Measurements from ENCODE around the gene LRRC3. TPM values are rescaled to one million over a fixed set of nuclear protein-coding genes. Genes with fewer than 3 reads are reported as not detected.

The LRRC3 gene
- total RNA-seq, 2 experiments from 2014 or later, result 3.7 to 3.8 TPM

- ChIA-PET CTCF (no interaction called here), POLR2A (no interaction called here)
- Mint-ChIP-seq H3K36me3 (ENCODE audit: low read depth) (no peaks in the 10 kb centered on the region), H3K27ac (no peak overlapping the region), H3K27me3 (no peaks in the 10 kb centered on the region), H3K4me1 (no peaks in the 10 kb centered on the region), H3K9me3 (no peaks in the 10 kb centered on the region), H3K4me3 (no peak overlapping the region)
- DNase-seq, result no peak
These were observed 16.1 kb upstream of the LRRC3 start for GRCh38 chr21:44439211-44439600.

- POLR2A ChIA-PET, result no interaction called here
- Mint-ChIP-seq H3K4me3 (no peak overlapping the region), H3K27me3 (no peaks in the 10 kb centered on the region), H3K4me1 (no peaks in the 10 kb centered on the region), H3K9me3 (no peaks in the 10 kb centered on the region), H3K27ac (no peak overlapping the region), H3K36me3 (ENCODE audit: low read depth) (no peaks in the 10 kb centered on the region)
- no peak for DNase-seq
- CTCF ChIA-PET, result no interaction called here
These were observed 14.9 kb upstream of the LRRC3 start for GRCh38 chr21:44440241-44441040.

DNA sequence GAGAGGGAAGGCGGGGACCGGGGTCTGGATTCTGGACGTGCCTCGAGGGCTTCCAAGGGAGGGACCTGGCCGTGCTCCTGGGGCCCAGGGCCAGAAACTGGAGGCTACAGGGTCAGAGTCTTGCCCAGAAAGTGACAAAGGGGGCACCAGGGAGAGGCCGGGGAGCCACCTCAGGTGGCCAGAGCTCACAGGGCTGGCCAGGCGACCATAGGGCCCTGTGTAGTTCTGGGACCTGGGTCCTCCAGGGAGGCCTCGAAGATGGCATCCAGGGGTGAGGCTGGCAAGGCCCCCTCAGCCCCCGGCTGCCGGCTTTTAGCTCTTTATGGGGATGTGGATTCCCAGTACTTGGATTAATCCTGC lies 14.3 kb upstream of the LRRC3 start:
- Mint-ChIP-seq H3K27ac (no peak overlapping the region), H3K36me3 (ENCODE audit: low read depth) (no peaks in the 10 kb centered on the region), H3K27me3 (no peaks in the 10 kb centered on the region), H3K4me1 (no peaks in the 10 kb centered on the region), H3K4me3 (no peak overlapping the region), H3K9me3 (no peaks in the 10 kb centered on the region)
- ChIA-PET CTCF (no interaction called here), POLR2A (no interaction called here)
- no peak for DNase-seq

DNA sequence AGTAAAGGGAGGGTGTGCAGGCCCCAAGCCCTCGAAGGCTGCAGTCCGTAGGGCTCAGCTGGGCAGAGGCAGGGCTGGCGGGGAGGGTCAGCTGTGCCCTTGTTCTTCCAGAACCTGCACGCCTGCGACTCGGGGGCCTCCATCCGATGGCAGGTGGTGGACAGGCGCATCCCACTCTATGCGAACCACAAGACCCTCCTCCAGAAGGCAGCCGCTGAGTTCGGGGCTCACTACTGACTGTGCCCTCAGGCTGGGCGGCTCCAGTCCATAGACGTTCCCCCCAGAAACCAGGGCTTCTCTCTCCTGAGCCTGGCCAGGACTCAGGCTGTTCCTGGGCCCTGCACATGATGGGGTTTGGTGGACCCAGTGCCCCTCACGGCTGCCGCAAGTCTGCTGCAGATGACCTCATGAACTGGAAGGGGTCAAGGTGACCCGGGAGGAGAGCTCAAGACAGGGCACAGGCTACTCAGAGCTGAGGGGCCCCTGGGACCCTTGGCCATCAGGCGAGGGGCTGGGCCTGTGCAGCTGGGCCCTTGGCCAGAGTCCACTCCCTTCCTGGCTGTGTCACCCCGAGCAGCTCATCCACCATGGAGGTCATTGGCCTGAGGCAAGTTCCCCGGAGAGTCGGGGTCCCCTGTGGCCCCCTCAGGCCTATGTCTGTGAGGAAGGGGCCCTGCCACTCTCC lies 13.6 kb upstream of the LRRC3 start:
- CTCF ChIA-PET, result no interaction called here

DNA sequence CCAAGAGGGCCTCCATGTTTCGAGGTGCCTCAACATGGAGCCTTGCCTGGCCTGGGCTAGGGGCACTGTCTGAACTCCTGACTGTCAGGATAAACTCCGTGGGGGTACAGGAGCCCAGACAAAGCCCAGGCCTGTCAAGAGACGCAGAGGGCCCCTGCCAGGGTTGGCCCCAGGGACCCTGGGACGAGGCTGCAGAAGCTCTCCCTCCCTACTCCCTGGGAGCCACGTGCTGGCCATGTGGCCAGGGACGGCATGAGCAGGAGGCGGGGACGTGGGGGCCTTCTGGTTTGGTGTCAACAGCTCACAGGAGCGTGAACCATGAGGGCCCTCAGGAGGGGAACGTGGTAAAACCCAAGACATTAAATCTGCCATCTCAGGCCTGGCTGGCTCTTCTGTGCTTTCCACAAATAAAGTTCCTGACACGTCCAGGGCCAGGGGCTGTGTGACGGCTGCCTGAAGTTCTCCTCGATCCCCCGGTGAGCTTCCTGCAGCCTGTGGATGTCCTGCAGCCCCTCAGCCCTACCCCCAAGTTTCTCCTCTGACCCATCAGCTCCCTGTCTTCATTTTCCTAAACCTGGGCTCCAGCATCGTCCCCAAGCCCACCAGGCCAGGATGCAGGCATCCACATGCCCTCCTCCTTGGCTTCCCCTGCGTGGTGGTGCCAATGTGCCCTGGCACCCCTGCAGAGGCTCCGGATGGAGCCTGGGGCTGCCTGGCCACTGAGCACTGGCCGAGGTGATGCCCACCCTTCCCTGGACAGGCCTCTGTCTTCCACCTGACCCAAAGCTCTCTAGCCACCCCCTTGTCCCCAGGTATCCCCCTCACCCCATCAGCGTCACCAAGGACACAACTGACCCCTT lies 12.8 kb upstream of the LRRC3 start:
- ChIA-PET POLR2A (interaction anchor here (1.2 to 1.3 kb wide), 2 partner anchors 10 to 14 kb away, joined by 3 to 4 read pairs; no protein-coding TSS in a partner anchor), CTCF (no interaction called here)
- H3K9me3 Mint-ChIP-seq, result no peaks in the 10 kb centered on the region
- H3K4me3 Mint-ChIP-seq, result no peak overlapping the region
- H3K27ac Mint-ChIP-seq, result no peak overlapping the region
- H3K36me3 Mint-ChIP-seq (ENCODE audit: low read depth), result no peaks in the 10 kb centered on the region
- H3K27me3 Mint-ChIP-seq, result peaks cover 5% of the 10 kb centered on the region
- no peaks in the 10 kb centered on the region for H3K4me1 Mint-ChIP-seq
- no peak for DNase-seq

More for the DNA sequence above, 13.6 kb upstream of the LRRC3 start:
- no peaks in the 10 kb centered on the region for H3K9me3 Mint-ChIP-seq
- H3K4me3 Mint-ChIP-seq, result no peak overlapping the region
- POLR2A ChIA-PET, result interaction anchor here (1.3 kb wide), 1 partner anchor 14 kb away, joined by 3 read pairs; no protein-coding TSS in a partner anchor
- no peaks in the 10 kb centered on the region for H3K36me3 Mint-ChIP-seq (ENCODE audit: low read depth)
- no peak for DNase-seq
- no peaks in the 10 kb centered on the region for H3K4me1 Mint-ChIP-seq
- no peak overlapping the region for H3K27ac Mint-ChIP-seq
- H3K27me3 Mint-ChIP-seq, result no peaks in the 10 kb centered on the region

GRCh38 chr21:44443291-44443890 lies 11.9 kb upstream of the LRRC3 start:
- H3K27me3 Mint-ChIP-seq, result peaks cover 5% of the 10 kb centered on the region
- no peaks in the 10 kb centered on the region for H3K4me1 Mint-ChIP-seq
- POLR2A ChIA-PET, result interaction anchor here (1.2 kb wide), 1 partner anchor 11 kb away, joined by 4 read pairs; no protein-coding TSS in a partner anchor
- CTCF ChIA-PET, result interaction anchor here (1.7 kb wide), 1 partner anchor 13 kb away, joined by 7 read pairs; no protein-coding TSS in a partner anchor
- no peaks in the 10 kb centered on the region for H3K9me3 Mint-ChIP-seq
- no peak overlapping the region for H3K4me3 Mint-ChIP-seq
- no peak overlapping the region for H3K27ac Mint-ChIP-seq
- DNase-seq, result no peak
- H3K36me3 Mint-ChIP-seq (ENCODE audit: low read depth), result no peaks in the 10 kb centered on the region

- Mint-ChIP-seq H3K4me3 (no peak overlapping the region), H3K27me3 (peaks cover 7% of the 10 kb centered on the region), H3K4me1 (no peaks in the 10 kb centered on the region), H3K27ac (no peak overlapping the region), H3K36me3 (ENCODE audit: low read depth) (no peaks in the 10 kb centered on the region), H3K9me3 (no peaks in the 10 kb centered on the region)
- DNase-seq, result no peak
- ChIA-PET CTCF (interaction anchor here (1.7 kb wide), 1 partner anchor 14 kb away, joined by 7 read pairs; no protein-coding TSS in a partner anchor), POLR2A (interaction anchor here (1.2 kb wide), 1 partner anchor 12 kb away, joined by 4 read pairs; no protein-coding TSS in a partner anchor)
These were observed 11.4 kb upstream of the LRRC3 start for GRCh38 chr21:44443891-44444285.

- POLR2A ChIA-PET, result no interaction called here
- CTCF ChIA-PET, result interaction anchor here (1.7 kb wide), 1 partner anchor 15 kb away, joined by 7 read pairs; no protein-coding TSS in a partner anchor
- no peaks in the 10 kb centered on the region for H3K9me3 Mint-ChIP-seq
- H3K4me1 Mint-ChIP-seq, result no peaks in the 10 kb centered on the region
- no peaks in the 10 kb centered on the region for H3K36me3 Mint-ChIP-seq (ENCODE audit: low read depth)
- H3K4me3 Mint-ChIP-seq, result no peak overlapping the region
- H3K27me3 Mint-ChIP-seq, result peaks cover 11% of the 10 kb centered on the region
- H3K27ac Mint-ChIP-seq, result no peak overlapping the region
- no peak for DNase-seq
These were observed 10.9 kb upstream of the LRRC3 start for GRCh38 chr21:44444286-44444931.

DNA sequence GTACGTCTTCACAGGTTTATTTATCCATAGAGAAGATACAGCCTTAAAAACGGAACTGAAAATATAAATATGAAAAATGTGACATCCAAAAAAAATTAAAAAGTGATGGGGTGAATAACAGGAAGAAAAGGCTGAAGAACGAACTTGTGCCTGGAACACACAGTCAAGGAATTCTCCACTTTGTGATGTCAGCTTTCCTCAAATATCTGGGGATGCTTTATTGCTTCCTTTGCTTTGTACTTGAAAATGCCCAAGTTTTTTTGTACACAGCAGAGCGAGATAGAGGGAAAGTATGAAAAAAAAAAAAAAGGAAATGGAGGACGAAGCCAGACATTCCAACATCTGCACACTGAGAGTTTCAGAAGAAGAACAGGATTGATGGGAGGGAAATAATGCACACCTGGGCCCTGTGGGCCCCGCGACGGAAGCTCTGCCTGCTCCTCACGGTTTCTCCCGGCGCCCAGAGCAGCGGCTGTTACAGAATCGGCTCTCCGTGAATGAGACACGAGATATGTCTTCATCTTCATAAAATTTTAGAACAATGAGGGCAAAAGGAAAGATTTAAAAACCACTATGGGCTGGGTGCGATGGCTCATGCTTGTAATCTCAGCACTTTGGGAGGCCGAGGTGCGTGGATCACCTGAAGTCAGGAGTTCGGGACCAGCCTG lies 10.0 kb upstream of the LRRC3 start:
- no peaks in the 10 kb centered on the region for H3K9me3 Mint-ChIP-seq
- H3K27ac Mint-ChIP-seq, result no peak overlapping the region
- POLR2A ChIA-PET, result no interaction called here
- H3K4me1 Mint-ChIP-seq, result no peaks in the 10 kb centered on the region
- no peak overlapping the region for H3K4me3 Mint-ChIP-seq
- CTCF ChIA-PET, result interaction anchor here (1.7 kb wide), 1 partner anchor 15 kb away, joined by 7 read pairs; no protein-coding TSS in a partner anchor
- H3K27me3 Mint-ChIP-seq, result peaks cover 12% of the 10 kb centered on the region
- DNase-seq, result no peak
- no peaks in the 10 kb centered on the region for H3K36me3 Mint-ChIP-seq (ENCODE audit: low read depth)

GRCh38 chr21:44448651-44449131 lies 6.6 kb upstream of the LRRC3 start:
- Mint-ChIP-seq H3K27ac (no peak overlapping the region), H3K27me3 (peaks cover 34% of the 10 kb centered on the region), H3K4me3 (no peak overlapping the region), H3K9me3 (peaks cover 3% of the 10 kb centered on the region), H3K4me1 (no peaks in the 10 kb centered on the region), H3K36me3 (ENCODE audit: low read depth) (no peaks in the 10 kb centered on the region)
- no peak for DNase-seq
- ChIA-PET CTCF (no interaction called here), POLR2A (no interaction called here)

DNA sequence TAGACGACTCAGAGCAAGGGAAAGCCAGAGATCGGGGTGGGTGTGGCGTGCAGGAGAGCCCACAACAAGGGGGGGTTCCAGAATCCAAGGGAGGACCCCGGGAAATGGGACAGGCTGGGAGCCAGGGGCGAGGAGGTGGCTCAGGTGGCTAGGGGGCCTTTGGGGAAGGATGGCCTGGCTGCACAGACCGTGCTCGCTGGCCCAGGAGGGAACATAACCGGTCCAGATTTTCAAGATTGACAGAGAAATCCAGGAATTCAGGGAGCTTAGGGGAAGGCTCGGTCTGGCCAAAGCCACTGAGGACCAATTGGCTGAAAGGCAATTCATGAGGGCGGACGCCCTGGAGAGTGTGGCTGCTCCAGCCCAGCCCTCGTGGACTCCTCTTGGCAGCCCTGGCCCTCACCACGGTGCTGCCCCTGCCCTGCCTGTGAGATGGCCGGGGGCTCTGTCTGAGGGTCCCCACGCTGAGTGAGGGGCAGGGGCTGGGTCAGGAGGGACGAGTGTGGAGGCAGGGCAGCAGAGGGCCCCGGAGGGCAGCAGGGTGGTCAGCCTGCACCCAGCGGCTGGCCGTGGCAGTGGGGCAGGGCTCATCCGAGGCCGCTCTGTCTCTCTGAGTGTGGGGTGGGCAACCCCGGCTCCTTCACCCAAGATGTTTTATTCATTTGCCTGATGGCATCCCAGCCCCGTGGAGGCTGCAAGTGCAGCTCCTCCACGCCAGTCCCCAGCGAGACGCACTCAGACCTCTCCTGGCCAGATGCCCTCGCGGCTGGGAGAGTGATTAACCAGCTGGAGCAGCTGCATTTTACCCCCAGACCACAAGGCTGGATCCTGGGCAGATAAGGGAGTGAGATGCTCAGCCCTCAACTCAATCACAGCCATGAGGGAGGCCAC lies 5.6 kb upstream of the LRRC3 start:
- DNase-seq, result no peak
- POLR2A ChIA-PET, result no interaction called here

More for the DNA sequence above, 5.6 kb upstream of the LRRC3 start:
- Mint-ChIP-seq H3K9me3 (peaks cover 13% of the 10 kb centered on the region), H3K27ac (no peak overlapping the region), H3K4me3 (no peak overlapping the region), H3K27me3 (peaks cover 44% of the 10 kb centered on the region), H3K36me3 (ENCODE audit: low read depth) (no peaks in the 10 kb centered on the region), H3K4me1 (peaks cover 2% of the 10 kb centered on the region)
- CTCF ChIA-PET, result no interaction called here
